CD1c-positive myeloid dendritic cell (primary cell): ENCODE results near the gene IL17RE.
"Not testable (repeated sequence)": the region's sequence is repeated elsewhere in the genome, so short reads cannot be mapped to it uniquely, and the experiment has no call there.

ENCODE experiments used
- DNase-seq: peaks from one replicate; pipeline ENCODE4 v3.0.0-alpha.2; 2016; ENCODE audit errors: extremely low spot score

Gene IL17RE

GRCh38 chr3:9902372-9903237, at the start of gene IL17RE:
IL17RE (plus strand) TSS chr3:9902848; CDS start chr3:9902933, 85 bp downstream.
- no peak for DNase-seq

- DNase-seq = not testable (repeated sequence)
Measured at GRCh38 chr3:9854291-9854940, 48.2 kb upstream of the IL17RE start.

GRCh38 chr3:9855594-9855993, 47.1 kb upstream of the IL17RE start:
- DNase-seq = no peak

GRCh38 chr3:9859530-9860025, 43.1 kb upstream of the IL17RE start:
- DNase-seq = no peak

- DNase-seq = no peak
Measured at GRCh38 chr3:9861201-9861600, 41.4 kb upstream of the IL17RE start.

GRCh38 chr3:9861626-9862130, 41.0 kb upstream of the IL17RE start:
- no peak for DNase-seq

GRCh38 chr3:9862391-9863057, 40.1 kb upstream of the IL17RE start:
- DNase-seq = peak; percentile 50

GRCh38 chr3:9863058-9863772, 39.4 kb upstream of the IL17RE start:
- DNase-seq = no peak

- DNase-seq = peak; percentile 33
Measured at GRCh38 chr3:9864200-9864927, 38.3 kb upstream of the IL17RE start.

GRCh38 chr3:9865125-9865637, 37.5 kb upstream of the IL17RE start:
- not testable (repeated sequence) for DNase-seq

GRCh38 chr3:9866639-9867038, 36.0 kb upstream of the IL17RE start:
- DNase-seq = no peak

- DNase-seq = no peak
Measured at GRCh38 chr3:9867106-9867505, 35.5 kb upstream of the IL17RE start.

- no peak for DNase-seq
Measured at GRCh38 chr3:9869955-9870354, 32.7 kb upstream of the IL17RE start.

- no peak for DNase-seq
Measured at GRCh38 chr3:9870978-9871377, 31.7 kb upstream of the IL17RE start.

- not testable (repeated sequence) for DNase-seq
Measured at GRCh38 chr3:9872067-9872466, 30.6 kb upstream of the IL17RE start.

- DNase-seq = no peak
Measured at GRCh38 chr3:9875448-9875847, 27.2 kb upstream of the IL17RE start.

GRCh38 chr3:9876255-9876654, 26.4 kb upstream of the IL17RE start:
- not testable (repeated sequence) for DNase-seq

GRCh38 chr3:9876991-9877390, 25.7 kb upstream of the IL17RE start:
- no peak for DNase-seq

GRCh38 chr3:9878700-9879099, 23.9 kb upstream of the IL17RE start:
- DNase-seq = no peak

- no peak for DNase-seq
Measured at GRCh38 chr3:9879830-9880549, 22.7 kb upstream of the IL17RE start, which contains the start of gene CIDEC. CIDEC (minus strand) TSS chr3:9880253; CDS start chr3:9878486, 1,767 bp downstream.
